CD4-positive, alpha-beta memory T cell (primary cell): ENCODE results near the gene DZIP1. TPM values are rescaled to one million over a fixed set of nuclear protein-coding genes. Genes with fewer than 3 reads are reported as not detected.

ENCODE experiments used
- CTCF ChIA-PET: fragments of 350-600 bp; sonication (Branson Sonifier 250); formaldehyde crosslinking; loops from one replicate; lab custom pipeline; 2021; ENCODE audit warnings: inconsistent platforms; ENCODE audit not compliant: partially characterized antibody; lab: Charles Lee
- POLR2A ChIA-PET: fragments of 350-600 bp; sonication (Branson Sonifier 250); formaldehyde crosslinking; loops from one replicate; lab custom pipeline; 2021; ENCODE audit not compliant: partially characterized antibody; lab: Charles Lee
- DNase-seq, 5 donors: peaks; one replicate each; pipeline versions ENCODE4 v3.0.0 to v3.0.0-alpha.2; 2020 to 2022; ENCODE audit warnings: mixed read lengths in 1 of 5
- H3K27ac ChIP-seq: one replicate; pipeline ENCODE4 v1.7.0; 2013; ENCODE audit warnings: low read depth, low read length
- H3K27me3 ChIP-seq: 2 replicates; pipeline ENCODE4 v1.7.0; 2013; ENCODE audit warnings: mild to moderate bottlenecking, low read length, moderate library complexity; ENCODE audit not compliant: insufficient read depth
- H3K36me3 ChIP-seq: 2 replicates; pipeline ENCODE4 v1.7.0; 2013; ENCODE audit warnings: mild to moderate bottlenecking, low read length, moderate library complexity; ENCODE audit not compliant: insufficient read depth
- H3K4me1 ChIP-seq: 2 replicates; pipeline ENCODE4 v1.7.0; 2013; ENCODE audit warnings: mild to moderate bottlenecking, low read length, moderate library complexity; ENCODE audit not compliant: insufficient read depth
- H3K4me3 ChIP-seq, 2 donors: one replicate each; pipeline ENCODE4 v1.7.0; 2013; ENCODE audit warnings: low read length in 2 of 2, mild to moderate bottlenecking in 1 of 2
- H3K9me3 ChIP-seq, 2 donors: one replicate each; pipeline ENCODE4 v1.7.0; 2013; ENCODE audit warnings: low read length in 2 of 2, control low read depth in 1 of 2; ENCODE audit not compliant: control insufficient read depth in 1 of 2
- H3K27ac Mint-ChIP-seq, 7 donors: one replicate each; pipeline ENCODE4 v1.8.0; 2020 to 2021; ENCODE audit warnings: mixed read lengths in 7 of 7, mild to moderate bottlenecking in 6 of 7, inconsistent platforms in 3 of 7, moderate library complexity in 3 of 7
- H3K27me3 Mint-ChIP-seq, 2 donors: one replicate each; pipeline ENCODE4 v1.8.0; 2020 to 2021; ENCODE audit warnings: mixed read lengths in 2 of 2
- H3K36me3 Mint-ChIP-seq, 2 donors: one replicate each; pipeline ENCODE4 v1.8.0; 2020 to 2021; ENCODE audit warnings: mixed read lengths in 2 of 2, inconsistent platforms in 1 of 2, mild to moderate bottlenecking in 1 of 2
- H3K4me1 Mint-ChIP-seq, 4 donors: one replicate each; pipeline ENCODE4 v1.8.0; 2020 to 2021; ENCODE audit warnings: mixed read lengths in 4 of 4, mild to moderate bottlenecking in 1 of 4
- H3K4me3 Mint-ChIP-seq, 8 donors: one replicate each; pipeline ENCODE4 v1.8.0; 2020 to 2021; ENCODE audit warnings: mixed read lengths in 8 of 8, mild to moderate bottlenecking in 7 of 8, moderate library complexity in 6 of 8, inconsistent platforms in 3 of 8
- H3K9me3 Mint-ChIP-seq, 8 donors: one replicate each; pipeline ENCODE4 v1.8.0; 2020 to 2021; ENCODE audit warnings: mixed read lengths in 8 of 8, mild to moderate bottlenecking in 5 of 8, inconsistent platforms in 3 of 8, moderate library complexity in 1 of 8
- intact Hi-C: fragments of 100-400 bp; cut with micrococcal nuclease; formaldehyde crosslinking; loops from one replicate; pipeline ENCODE4 v1.15.1; 2023
- polyA plus RNA-seq, 2 donors: library from polyadenylated mRNA; unstranded; fragments of 300-500 nt; fragmentation: Illumina TruSeq; gene quantifications; one replicate each; pipeline ENCODE4 v1.2.3, GENCODE V29; 2021
- total RNA-seq, 2 experiments: library from RNA; stranded (reverse); gene quantifications; one replicate each; pipeline ENCODE4 v1.2.3, GENCODE V29; 2021

DZIP1 gene
- total and polyA plus RNA-seq, 4 experiments from 2014 or later = not detected

DNA sequence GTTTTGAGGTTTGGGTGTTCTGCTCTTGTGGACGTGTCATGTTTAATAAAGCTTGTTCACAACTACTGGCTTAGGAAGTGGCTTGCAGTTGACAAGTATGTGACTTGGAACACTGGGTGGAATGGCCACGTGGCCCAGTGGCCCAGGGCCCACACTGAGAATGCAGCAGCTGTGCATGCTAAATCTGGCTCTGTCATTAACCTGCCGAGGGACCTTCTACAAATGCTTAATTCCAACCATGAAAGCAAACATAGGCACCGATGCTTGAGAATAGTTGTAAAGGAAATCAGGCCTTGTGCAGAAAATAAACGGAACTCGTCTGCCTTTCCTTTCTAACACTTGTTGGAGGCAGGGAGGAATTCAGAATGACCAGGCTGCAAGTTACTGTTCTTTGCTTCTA lies 103.6 kb downstream of the DZIP1 start:
- CTCF ChIA-PET = interaction anchor here (0.6 to 1.3 kb wide), 2 partner anchors 293 to 386 kb away, joined by 3 read pairs; no protein-coding TSS in a partner anchor
- H3K27me3 Mint-ChIP-seq = peaks cover 14 to 25% of the 10 kb centered on the region in 2 donors
- intact Hi-C loops = no loop called here
- Histone ChIP-seq H3K4me1 (no peaks in the 10 kb centered on the region), H3K27me3 (peaks cover 2% of the 10 kb centered on the region), H3K27ac (no peak overlapping the region), H3K4me3 (no peak overlapping the region), H3K36me3 (no peaks in the 10 kb centered on the region), H3K9me3 (no peaks in the 10 kb centered on the region)
- H3K4me1 Mint-ChIP-seq = peaks cover 0 to 1% (median 0%) of the 10 kb centered on the region in 4 donors
- no peaks in the 10 kb centered on the region for H3K36me3 Mint-ChIP-seq
- H3K9me3 Mint-ChIP-seq = no peaks in the 10 kb centered on the region
- no peak overlapping the region for H3K4me3 Mint-ChIP-seq
- POLR2A ChIA-PET = no interaction called here
- DNase-seq = no peak
- no peak overlapping the region for H3K27ac Mint-ChIP-seq

DNA sequence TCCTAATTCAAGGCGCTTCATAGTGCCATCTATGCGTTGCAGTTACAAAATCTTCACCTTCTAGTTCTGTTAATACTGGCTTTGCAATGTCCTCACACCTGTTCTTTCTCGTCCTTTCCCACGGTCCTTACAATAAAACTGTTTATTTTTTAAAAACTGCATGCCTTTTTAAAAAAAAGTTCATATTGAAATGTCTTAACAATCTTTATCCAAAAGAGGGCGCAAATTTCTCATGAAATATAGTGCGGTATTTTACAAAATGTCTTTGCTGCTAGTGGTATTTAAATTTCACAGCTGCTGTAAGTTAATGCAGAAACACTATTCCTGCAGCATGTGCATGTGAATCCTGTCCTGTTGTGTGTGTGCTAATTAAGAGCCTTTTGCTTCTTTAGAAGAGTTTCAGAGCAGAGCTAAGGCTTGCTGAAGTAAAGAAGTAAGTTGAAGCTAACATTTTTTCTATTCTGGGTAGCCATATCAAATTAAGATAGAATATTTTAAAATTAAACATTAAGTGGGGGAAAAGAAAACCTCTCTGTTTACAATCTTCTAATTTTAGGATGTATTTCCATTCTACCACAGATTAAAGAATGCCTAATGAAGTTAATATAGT lies 107.8 kb downstream of the DZIP1 start:
- no peak overlapping the region for H3K4me3 ChIP-seq
- H3K36me3 ChIP-seq = no peaks in the 10 kb centered on the region
- H3K4me1 Mint-ChIP-seq = peaks cover 0 to 1% (median 0%) of the 10 kb centered on the region in 4 donors
- H3K27me3 ChIP-seq = no peaks in the 10 kb centered on the region
- intact Hi-C loops = loop anchor here (1.0 kb wide), 1 partner anchor 298 kb away; no protein-coding TSS in a partner anchor
- no peaks in the 10 kb centered on the region for H3K9me3 ChIP-seq
- ChIA-PET CTCF (interaction anchor here (1.2 to 2.7 kb wide), 6 partner anchors 8 to 306 kb away, joined by 3 to 32 read pairs (median 4); no protein-coding TSS in a partner anchor), POLR2A (no interaction called here)
- no peaks in the 10 kb centered on the region for H3K9me3 Mint-ChIP-seq
- no peaks in the 10 kb centered on the region for H3K4me1 ChIP-seq
- no peak for DNase-seq
- no peak overlapping the region for H3K27ac ChIP-seq
- no peak overlapping the region for H3K27ac Mint-ChIP-seq
- H3K27me3 Mint-ChIP-seq = peaks cover 23 to 38% of the 10 kb centered on the region in 2 donors
- no peaks in the 10 kb centered on the region for H3K36me3 Mint-ChIP-seq
- H3K4me3 Mint-ChIP-seq = no peak overlapping the region

DNA sequence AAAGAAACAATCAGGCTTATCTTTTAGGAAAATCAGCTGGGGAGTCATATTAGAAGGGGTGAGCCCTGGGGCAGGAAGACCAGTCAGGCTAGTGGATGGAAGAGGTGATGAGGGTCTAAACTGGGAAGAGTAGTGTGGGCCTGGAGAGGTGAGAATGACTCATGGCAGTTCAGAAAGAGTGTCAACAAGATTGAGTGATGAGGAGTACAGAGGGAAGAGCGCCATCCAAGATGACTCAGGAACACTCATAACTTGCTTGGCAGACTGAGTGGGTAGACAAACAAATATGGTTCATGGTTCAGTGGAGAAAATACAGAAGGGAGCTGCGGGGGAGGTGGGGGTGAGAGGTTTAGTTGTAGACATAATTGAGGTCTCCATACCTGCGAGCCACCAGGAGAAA lies 109.3 kb downstream of the DZIP1 start:
- Histone ChIP-seq H3K36me3 (no peaks in the 10 kb centered on the region), H3K4me3 (no peak overlapping the region), H3K27me3 (no peaks in the 10 kb centered on the region), H3K9me3 (no peaks in the 10 kb centered on the region), H3K4me1 (no peaks in the 10 kb centered on the region), H3K27ac (no peak overlapping the region)
- Mint-ChIP-seq H3K27ac (no peak overlapping the region), H3K36me3 (no peaks in the 10 kb centered on the region), H3K9me3 (no peaks in the 10 kb centered on the region), H3K4me1 (peaks cover 0 to 1% (median 0%) of the 10 kb centered on the region in 4 donors), H3K4me3 (no peak overlapping the region), H3K27me3 (peaks cover 20 to 32% of the 10 kb centered on the region in 2 donors)
- CTCF ChIA-PET = interaction anchor here (3.5 kb wide), 1 partner anchor 299 kb away, joined by 10 read pairs; no protein-coding TSS in a partner anchor
- POLR2A ChIA-PET = no interaction called here
- intact Hi-C loops = no loop called here
- DNase-seq = no peak

DNA sequence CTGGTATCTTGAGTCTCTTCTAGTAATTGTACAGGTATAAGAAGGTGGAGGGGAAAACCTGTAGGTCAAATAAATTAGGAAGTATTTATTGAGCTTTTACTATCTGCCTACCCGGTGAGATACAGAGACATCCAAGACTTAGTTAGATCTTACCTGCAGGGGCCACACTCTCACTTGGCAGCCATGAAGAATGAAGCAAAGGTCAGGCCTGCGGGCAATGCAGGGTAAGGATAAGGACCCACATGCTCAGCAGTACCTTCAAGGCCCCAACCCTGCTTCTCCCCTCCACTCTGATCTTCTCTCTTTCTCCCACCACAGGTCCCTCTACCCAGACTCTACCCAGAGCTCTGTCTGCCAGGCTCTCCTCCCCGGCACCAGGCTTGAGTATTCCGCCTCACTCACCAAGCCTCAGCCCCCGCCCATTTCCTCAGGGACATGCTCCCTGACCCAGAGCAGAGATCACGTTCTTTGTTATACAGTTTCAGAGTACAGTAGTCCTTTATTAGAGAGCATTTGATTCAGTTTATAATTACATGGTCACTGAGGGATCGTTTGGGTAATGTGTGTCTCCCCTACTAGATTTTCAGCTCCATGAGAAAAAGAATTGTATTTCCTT lies 110.9 kb downstream of the DZIP1 start:
- Mint-ChIP-seq H3K36me3 (no peaks in the 10 kb centered on the region), H3K27ac (no peak overlapping the region), H3K4me1 (peaks cover 0 to 1% (median 0%) of the 10 kb centered on the region in 4 donors), H3K27me3 (peaks cover 22 to 32% of the 10 kb centered on the region in 2 donors), H3K9me3 (no peaks in the 10 kb centered on the region), H3K4me3 (no peak overlapping the region)
- H3K27ac ChIP-seq = no peak overlapping the region
- ChIA-PET POLR2A (no interaction called here), CTCF (interaction anchor here (3.5 kb wide), 1 partner anchor 300 kb away, joined by 10 read pairs; no protein-coding TSS in a partner anchor)
- H3K4me3 ChIP-seq = no peak overlapping the region
- no peaks in the 10 kb centered on the region for H3K36me3 ChIP-seq
- H3K9me3 ChIP-seq = no peaks in the 10 kb centered on the region
- no peaks in the 10 kb centered on the region for H3K27me3 ChIP-seq
- no peak for DNase-seq
- intact Hi-C loops = no loop called here
- no peaks in the 10 kb centered on the region for H3K4me1 ChIP-seq

DNA sequence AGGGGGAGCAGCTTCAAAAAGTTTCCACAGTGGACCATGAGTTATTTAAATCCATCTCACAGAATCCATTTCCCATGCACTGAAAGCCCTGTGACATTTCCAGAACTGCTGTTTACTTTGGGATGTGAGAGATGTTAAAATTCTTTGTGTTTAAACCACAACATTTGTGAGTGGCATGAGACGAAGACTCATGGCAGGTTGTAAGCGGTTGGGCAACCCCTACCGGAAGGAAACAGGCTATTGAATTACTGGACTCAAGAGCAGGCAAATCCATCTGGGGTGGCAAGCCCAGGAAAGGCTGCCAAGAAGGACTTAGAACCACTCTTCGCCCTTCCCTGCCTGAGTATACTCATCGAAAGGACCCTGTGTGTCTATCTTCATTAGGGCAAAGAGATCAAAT lies 114.3 kb downstream of the DZIP1 start:
- Histone ChIP-seq H3K9me3 (no peaks in the 10 kb centered on the region), H3K36me3 (no peaks in the 10 kb centered on the region), H3K4me3 (no peak overlapping the region), H3K4me1 (no peaks in the 10 kb centered on the region), H3K27ac (no peak overlapping the region), H3K27me3 (no peaks in the 10 kb centered on the region)
- H3K4me3 Mint-ChIP-seq = no peak overlapping the region
- no peak for DNase-seq
- ChIA-PET POLR2A (no interaction called here), CTCF (no interaction called here)
- intact Hi-C loops = no loop called here
- no peaks in the 10 kb centered on the region for H3K4me1 Mint-ChIP-seq
- H3K27ac Mint-ChIP-seq = no peak overlapping the region
- H3K36me3 Mint-ChIP-seq = no peaks in the 10 kb centered on the region
- H3K27me3 Mint-ChIP-seq = peaks cover 17 to 25% of the 10 kb centered on the region in 2 donors
- H3K9me3 Mint-ChIP-seq = peaks cover 0 to 5% (median 0%) of the 10 kb centered on the region in 8 donors

Other genes starting within 250 kb of the DZIP1 start
- not detected for gene CLDN10, start 92.0 kb downstream of the DZIP1 start, total RNA-seq
- not detected for gene CLDN10, start 92.0 kb downstream of the DZIP1 start, polyA plus RNA-seq
- gene DNAJC3, start 32.4 kb upstream of the DZIP1 start, total RNA-seq = 10 to 100 TPM; 28.9 to 31.1 TPM
- 10 to 100 TPM; 14.6 to 17.7 TPM for gene DNAJC3, start 32.4 kb upstream of the DZIP1 start, polyA plus RNA-seq